ENCODE measurements around the gene STOX2. TPM values are rescaled to one million over a fixed set of nuclear protein-coding genes. Genes with fewer than 3 reads are reported as not detected.

The STOX2 gene
- total RNA-seq, 2 donors from 2014 or later = 9.1 to 11.2 TPM

- intact Hi-C loops (cut with DNase I) = no loop called here
- DNase-seq (no peak), ATAC-seq (no peak)
Measured at GRCh38 chr4:183999435-183999834, 94.3 kb downstream of the STOX2 start.

DNA sequence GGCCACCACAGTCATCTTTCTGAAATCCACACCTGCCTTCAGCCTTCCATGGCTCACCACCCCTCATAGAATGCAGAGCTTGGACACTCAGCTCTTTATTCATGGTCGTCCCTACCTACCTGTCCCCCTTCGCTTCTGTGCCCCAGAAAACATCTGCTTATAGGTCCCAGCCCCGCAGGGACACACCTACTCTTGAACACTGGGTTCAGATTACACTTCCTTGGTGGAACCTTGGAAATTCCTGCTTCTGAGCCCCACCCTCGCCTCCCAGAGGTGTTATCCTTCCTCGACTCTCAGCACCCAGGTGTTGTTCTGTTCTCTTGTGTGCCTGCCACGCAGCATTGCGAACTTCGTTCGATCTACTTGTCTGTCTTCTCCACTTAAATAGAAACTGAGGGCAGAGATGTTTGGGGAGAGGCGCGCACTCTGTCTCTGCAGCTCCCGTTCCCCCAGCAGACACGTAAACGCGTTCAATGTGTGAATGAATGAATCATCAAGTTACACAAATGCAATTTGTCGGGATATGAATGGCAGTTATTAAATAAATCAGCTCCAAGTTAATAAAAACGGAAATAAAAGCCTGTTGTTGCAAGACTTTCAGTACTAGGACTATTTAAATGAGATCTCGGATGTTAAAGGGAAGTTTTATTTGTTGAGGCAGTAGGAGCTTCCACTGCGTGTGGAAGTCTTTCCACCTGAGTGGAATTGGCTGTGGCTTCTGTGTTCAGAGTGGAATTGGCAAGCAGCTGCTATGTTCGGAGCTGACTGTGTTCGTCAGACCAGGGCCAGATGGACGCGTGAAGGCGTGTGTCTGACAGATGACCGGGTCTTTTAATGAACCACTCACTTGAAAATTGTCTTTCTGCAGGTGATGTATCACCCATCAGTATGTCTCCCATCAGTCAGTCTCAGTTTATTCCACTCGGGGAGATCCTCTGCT is 95.6 kb downstream of the STOX2 start:
- DNase-seq (no peak), ATAC-seq (peak in 1 of 2 donors; percentile 36)
- intact Hi-C loops (cut with DNase I) = no loop called here

GRCh38 chr4:184003433-184003832 is 98.3 kb downstream of the STOX2 start:
- intact Hi-C loops (cut with DNase I) = no loop called here
- DNase-seq = no peak
- no peak for ATAC-seq

DNA sequence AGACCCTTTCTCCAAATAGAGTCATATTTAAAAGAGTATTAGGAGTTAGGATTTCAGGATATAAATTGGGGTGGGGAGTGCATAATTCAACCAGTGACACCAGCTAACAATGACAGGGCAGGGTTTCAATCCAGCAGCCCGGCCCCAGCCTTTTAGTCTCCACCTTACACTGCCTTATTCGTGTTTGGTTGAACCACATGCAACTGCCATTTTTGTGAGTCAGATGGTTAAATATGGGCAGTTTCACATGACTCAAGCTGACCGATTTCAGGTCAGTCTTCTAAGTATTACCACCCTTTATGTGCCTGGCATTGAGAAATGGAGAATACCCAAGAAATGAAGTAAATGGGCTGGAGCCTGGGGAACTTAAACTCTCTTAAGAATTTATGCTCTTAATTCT is 102.8 kb downstream of the STOX2 start:
- DNase-seq = no peak
- intact Hi-C loops (cut with DNase I) = no loop called here
- ATAC-seq = no peak

GRCh38 chr4:184010696-184011095 is 105.6 kb downstream of the STOX2 start:
- intact Hi-C loops (cut with DNase I) = no loop called here
- DNase-seq (no peak), ATAC-seq (no peak)

GRCh38 chr4:184011826-184012380 is 106.8 kb downstream of the STOX2 start:
- ATAC-seq = peak in 1 of 2 donors; percentile 47
- no peak for DNase-seq
- intact Hi-C loops (cut with DNase I) = no loop called here

- DNase-seq (no peak), ATAC-seq (peak; percentile 44 to 70)
- intact Hi-C loops (cut with DNase I) = no loop called here
Measured at GRCh38 chr4:184012937-184013336, 107.8 kb downstream of the STOX2 start.

- intact Hi-C loops (cut with DNase I) = no loop called here
- no peak for DNase-seq
- no peak for ATAC-seq
Measured at GRCh38 chr4:184014301-184014700, 109.2 kb downstream of the STOX2 start.

DNA sequence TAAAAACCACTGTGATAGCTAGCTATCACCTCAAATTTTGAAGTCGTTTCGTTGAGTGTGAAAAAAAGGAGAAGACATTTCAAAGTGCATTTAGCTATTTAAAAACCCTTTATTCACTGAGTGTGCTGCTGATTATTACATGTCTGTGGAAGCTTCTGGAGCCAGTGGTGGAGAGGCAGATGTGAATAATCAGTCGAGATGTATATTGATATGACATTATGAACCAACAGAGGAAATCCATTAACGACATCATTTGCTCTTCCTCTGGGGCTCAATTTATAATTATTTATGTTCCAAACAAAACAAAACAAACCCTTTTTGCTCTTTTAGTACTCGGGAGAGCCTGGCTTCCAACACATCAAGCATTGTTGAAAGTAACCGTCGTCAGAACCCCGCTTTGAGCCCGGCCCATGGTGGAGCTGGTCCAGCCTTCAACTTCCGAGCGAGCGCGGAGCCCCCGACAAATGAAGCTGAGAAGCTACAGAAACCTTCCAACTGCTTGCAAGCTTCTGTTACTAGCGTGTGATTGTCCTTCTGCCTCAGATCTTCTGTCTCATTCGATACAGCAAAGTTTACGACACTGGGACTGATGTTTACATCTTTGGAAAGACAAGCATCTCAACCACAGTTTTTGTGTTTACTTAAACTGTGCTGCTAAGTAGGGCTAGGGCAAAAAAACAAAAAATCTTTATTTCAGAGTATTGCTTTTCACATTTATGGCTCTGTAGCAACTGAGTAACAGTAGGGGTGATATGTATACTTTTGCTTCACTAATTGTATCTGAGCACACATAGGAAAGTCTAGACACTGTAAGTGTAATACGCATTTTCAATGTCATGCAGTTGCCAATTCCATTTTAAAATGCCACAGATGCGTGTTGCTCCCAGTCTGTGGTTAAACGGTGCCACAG is 111.9 kb downstream of the STOX2 start:
- no peak for DNase-seq
- ATAC-seq = no peak
- intact Hi-C loops (cut with DNase I) = no loop called here

DNA sequence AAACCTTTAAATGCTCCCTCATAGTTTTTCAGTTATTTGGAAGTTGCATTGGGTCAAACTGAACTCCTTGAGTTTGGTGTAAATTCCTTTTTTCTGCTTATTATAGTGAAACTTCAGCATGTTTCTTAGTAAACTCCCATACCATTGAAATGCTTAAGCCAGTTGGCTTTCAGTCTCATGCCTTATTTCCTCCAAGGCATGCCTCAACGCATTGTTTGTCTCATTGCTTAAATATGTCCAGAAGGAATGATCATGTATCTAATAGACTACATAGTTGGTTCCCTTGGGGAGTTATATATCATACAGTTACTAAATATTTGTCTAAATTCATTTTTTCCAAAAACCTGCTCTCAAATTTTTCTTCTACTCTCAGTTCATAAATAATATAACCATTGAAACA is 114.0 kb downstream of the STOX2 start:
- ATAC-seq (no peak), DNase-seq (no peak)

GRCh38 chr4:184019667-184020623 is 114.8 kb downstream of the STOX2 start:
- ATAC-seq (no peak), DNase-seq (no peak)
- intact Hi-C loops (cut with DNase I) = no loop called here

More for the DNA sequence above, 114.0 kb downstream of the STOX2 start:
- intact Hi-C loops (cut with DNase I) = no loop called here

GRCh38 chr4:184021389-184021788 is 116.3 kb downstream of the STOX2 start:
- DNase-seq = no peak
- peak; percentile 57 to 89 for ATAC-seq
- intact Hi-C loops (cut with DNase I) = no loop called here

GRCh38 chr4:184022679-184023383 is 117.7 kb downstream of the STOX2 start:
- intact Hi-C loops (cut with DNase I) = no loop called here
- DNase-seq (no peak), ATAC-seq (no peak)

- ATAC-seq = no peak
- intact Hi-C loops (cut with DNase I) = no loop called here
- DNase-seq = no peak
Measured at GRCh38 chr4:184024637-184025036, 119.5 kb downstream of the STOX2 start.

DNA sequence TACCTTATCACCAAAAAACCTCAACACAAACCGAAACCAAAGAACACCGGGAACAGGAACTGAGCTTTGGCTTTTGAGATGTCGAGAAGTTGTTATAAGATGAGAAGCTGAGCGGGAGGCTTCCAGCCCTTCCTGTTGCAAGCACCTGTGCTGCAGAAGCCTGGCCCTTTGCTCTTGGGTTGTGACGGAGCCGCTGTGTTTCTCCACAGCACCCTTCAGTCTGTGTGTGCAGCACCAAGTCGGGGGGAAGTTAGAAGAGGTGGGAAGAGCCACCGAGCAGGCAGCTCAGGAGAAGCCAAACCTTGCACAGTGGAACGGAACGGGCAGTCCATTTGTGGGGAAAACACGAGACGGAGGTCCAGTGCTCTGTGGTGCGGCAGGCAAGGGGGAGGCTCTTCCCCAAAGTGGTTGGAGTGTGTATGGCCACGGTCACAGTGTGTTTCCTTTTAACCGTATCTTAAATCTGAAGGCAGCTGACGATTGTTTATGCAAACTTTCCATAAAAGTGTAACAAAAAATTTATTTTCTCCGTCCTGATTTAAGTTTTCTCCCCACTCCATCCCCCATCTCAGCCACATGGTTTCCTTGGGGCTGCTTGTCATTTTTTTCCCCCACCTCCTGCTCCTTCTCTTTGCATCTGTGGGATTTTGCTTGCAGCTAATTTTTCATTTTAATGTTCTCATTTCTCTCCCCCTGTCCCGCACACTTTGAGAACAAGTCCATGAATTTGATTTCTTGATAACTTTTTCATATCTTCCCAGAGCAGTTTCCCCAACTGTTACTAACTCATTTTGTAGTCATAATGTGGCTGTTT is 123.7 kb downstream of the STOX2 start:
- DNase-seq (no peak), ATAC-seq (no peak)
- intact Hi-C loops (cut with DNase I) = no loop called here

DNA sequence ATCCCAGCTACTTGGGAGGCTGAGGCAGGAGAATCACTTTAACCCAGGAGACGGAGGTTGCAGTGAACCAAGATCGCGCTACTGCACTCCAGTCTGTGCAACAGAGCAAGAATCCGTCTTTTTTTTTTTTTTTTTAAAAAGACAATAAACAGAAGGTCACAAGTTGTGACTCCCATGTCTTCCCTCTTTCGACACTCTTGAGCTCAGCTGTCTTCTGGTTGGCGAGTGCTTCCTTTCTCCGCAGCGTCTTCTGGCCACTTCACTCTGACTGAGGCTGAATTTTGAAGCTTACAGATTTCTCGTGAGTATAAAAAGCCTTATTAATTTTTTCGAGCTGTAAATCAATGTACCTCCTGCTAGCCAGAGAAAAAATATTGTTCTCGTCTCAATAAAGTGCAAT is 124.9 kb downstream of the STOX2 start:
- ATAC-seq = no peak
- DNase-seq = no peak
- intact Hi-C loops (cut with DNase I) = no loop called here

DNA sequence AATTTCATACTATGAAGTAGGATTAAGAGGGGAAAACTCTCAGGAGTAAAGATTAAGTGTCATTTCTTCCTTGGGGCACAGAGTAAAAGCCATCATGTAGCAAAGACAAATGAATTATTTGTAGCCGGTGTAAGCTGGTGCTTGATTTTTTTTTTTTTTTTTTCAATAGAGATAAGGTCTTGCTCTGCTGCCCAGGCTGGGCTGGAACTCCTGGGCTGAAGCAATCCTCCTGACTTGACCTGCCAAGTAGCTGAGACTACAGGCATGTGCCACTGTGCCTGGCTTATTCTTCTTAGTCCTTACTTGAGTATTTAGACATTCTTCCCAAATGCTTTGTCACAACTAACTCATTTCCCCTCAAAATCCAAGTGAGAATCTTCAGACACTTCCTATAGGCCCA is 125.7 kb downstream of the STOX2 start:
- ATAC-seq = peak in 1 of 2 donors; percentile 70
- intact Hi-C loops (cut with DNase I) = no loop called here

More for the DNA sequence above, 125.7 kb downstream of the STOX2 start:
- no peak for DNase-seq

Data from left cardiac atrium (tissue), 4 donors.